ENCODE measurements around the gene GRM3.
"Not testable (repeated sequence)": the region's sequence is repeated elsewhere in the genome, so short reads cannot be mapped to it uniquely, and the experiment has no call there.

Gene GRM3

DNA sequence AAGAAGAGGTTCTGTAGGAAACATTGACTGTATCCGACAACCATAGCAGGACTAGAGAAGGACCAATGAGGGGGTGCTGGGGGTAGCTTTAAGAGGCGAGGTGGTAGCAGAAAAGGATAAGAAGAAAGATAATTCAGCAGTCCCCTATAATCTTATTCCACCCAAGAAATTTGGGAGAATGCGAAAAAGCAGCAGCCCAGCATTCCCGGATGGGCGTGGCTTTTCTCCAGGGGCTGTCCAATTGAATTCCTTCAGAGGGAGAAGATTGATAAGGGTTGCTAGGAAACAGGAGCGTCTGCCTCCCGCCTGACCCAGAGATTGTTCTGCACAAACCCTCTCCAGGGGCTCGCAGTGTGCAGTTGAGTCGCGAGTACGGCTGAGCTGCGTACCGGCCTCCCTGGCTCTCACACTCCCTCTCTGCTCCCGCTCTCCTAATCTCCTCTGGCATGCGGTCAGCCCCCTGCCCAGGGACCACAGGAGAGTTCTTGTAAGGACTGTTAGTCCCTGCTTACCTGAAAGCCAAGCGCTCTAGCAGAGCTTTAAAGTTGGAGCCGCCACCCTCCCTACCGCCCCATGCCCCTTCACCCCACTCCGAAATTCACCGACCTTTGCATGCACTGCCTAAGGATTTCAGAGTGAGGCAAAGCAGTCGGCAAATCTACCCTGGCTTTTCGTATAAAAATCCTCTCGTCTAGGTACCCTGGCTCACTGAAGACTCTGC is at the start of gene GRM3:
Gene GRM3 (plus strand): TSS at position 349 of the 721 bp plus-strand sequence. CDS start 121,237 bp downstream, outside the sequence.
- no peak within 1 kb of the TSS for H3K4me3 Mint-ChIP-seq
- H3K4me1 Mint-ChIP-seq, result no peaks in the 10 kb centered on the region
- no peaks in the 10 kb centered on the region for H3K9me3 Mint-ChIP-seq
- H3K27me3 Mint-ChIP-seq, result peaks cover 21% of the 10 kb centered on the region
- H3K27ac Mint-ChIP-seq, result no peak within 1 kb of the TSS
- no peaks in the 10 kb centered on the region for H3K36me3 Mint-ChIP-seq

DNA sequence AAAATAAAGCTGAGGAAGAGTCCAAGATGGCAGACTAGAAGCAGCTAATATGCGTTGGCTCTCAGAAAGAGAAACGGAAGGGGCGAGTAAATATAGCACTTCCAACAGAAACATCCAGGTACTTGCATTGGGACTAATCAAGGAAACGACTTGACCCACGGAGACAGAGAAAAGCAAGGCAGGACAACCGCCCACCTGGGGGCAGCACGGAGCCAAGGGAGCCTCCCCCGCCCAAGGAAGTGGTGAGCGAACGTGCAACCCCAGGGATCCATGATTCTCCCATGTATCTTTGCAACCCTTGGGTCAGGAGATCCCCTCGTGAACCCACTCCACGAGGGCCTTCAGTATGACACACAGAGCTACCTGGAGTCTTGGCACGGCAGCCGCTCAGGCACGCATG is 45.4 kb upstream of the GRM3 start:
- H3K4me1 Mint-ChIP-seq, result no peaks in the 10 kb centered on the region
- H3K4me3 Mint-ChIP-seq, result no peak overlapping the region
- H3K27ac Mint-ChIP-seq, result no peak overlapping the region
- H3K9me3 Mint-ChIP-seq, result no peaks in the 10 kb centered on the region
- H3K36me3 Mint-ChIP-seq, result no peaks in the 10 kb centered on the region
- no peaks in the 10 kb centered on the region for H3K27me3 Mint-ChIP-seq

GRCh38 chr7:86598721-86599120 is 45.0 kb upstream of the GRM3 start:
- Mint-ChIP-seq H3K4me1 (no peaks in the 10 kb centered on the region), H3K27ac (no peak overlapping the region)

GRCh38 chr7:86600506-86601290 is 43.0 kb upstream of the GRM3 start:
- Mint-ChIP-seq H3K27me3 (no peaks in the 10 kb centered on the region), H3K27ac (no peak overlapping the region), H3K9me3 (no peaks in the 10 kb centered on the region), H3K36me3 (no peaks in the 10 kb centered on the region), H3K4me1 (no peaks in the 10 kb centered on the region), H3K4me3 (no peak overlapping the region)

More at GRCh38 chr7:86598721-86599120, 45.0 kb upstream of the GRM3 start:
- H3K4me3 Mint-ChIP-seq, result no peak overlapping the region
- no peaks in the 10 kb centered on the region for H3K9me3 Mint-ChIP-seq
- H3K36me3 Mint-ChIP-seq, result no peaks in the 10 kb centered on the region
- H3K27me3 Mint-ChIP-seq, result no peaks in the 10 kb centered on the region

DNA sequence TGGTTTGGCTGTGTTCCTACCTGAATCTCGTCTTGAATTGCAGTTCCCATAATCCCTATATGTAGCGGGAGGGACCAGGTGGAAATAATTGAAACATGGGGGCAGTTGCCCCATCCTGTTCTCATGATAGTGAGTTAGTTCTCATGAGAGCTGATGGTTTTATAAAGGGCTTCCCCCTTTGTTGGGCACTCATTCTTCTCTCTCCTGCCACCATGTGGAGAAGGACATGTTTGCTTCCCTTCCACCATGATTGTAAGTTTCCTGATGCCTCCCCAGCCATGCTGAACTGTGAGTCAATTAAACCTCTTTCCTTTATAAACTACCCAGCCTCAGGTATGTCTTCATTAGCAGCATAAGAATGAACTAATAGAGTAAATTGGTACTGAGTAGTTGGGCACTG is 28.0 kb upstream of the GRM3 start:
- not testable (repeated sequence) for H3K27me3 Mint-ChIP-seq, H3K36me3 Mint-ChIP-seq, H3K27ac Mint-ChIP-seq, H3K9me3 Mint-ChIP-seq, H3K4me3 Mint-ChIP-seq, H3K4me1 Mint-ChIP-seq

- no peak overlapping the region for H3K27ac Mint-ChIP-seq
- peaks cover 20% of the 10 kb centered on the region for H3K27me3 Mint-ChIP-seq
- no peaks in the 10 kb centered on the region for H3K4me1 Mint-ChIP-seq
- H3K4me3 Mint-ChIP-seq, result no peak overlapping the region
- H3K36me3 Mint-ChIP-seq, result no peaks in the 10 kb centered on the region
- no peaks in the 10 kb centered on the region for H3K9me3 Mint-ChIP-seq
These were observed 844 bp downstream of the GRM3 start for GRCh38 chr7:86644282-86645224.

DNA sequence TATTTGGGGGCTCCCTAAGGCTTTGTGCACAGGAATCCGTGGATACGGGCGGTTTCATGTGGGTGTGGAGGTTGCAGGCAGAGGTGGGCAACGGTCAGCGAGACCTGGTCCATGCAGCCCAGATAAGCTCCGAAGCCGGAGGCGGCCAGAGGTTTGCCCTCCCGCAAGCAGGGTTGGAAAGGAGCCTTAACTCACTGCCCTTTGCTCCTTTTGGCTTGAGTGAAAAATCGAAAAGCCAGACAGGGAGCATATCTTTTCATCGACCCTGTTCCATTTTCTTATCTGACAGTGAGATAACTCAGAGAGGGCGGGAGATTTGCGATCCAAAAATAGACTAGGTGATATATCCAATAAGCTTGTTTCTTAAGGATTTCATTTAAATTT is 1.5 kb downstream of the GRM3 start:
- H3K4me1 Mint-ChIP-seq, result no peaks in the 10 kb centered on the region
- no peaks in the 10 kb centered on the region for H3K36me3 Mint-ChIP-seq
- no peak overlapping the region for H3K4me3 Mint-ChIP-seq
- no peak overlapping the region for H3K27ac Mint-ChIP-seq
- no peaks in the 10 kb centered on the region for H3K9me3 Mint-ChIP-seq
- peaks cover 20% of the 10 kb centered on the region for H3K27me3 Mint-ChIP-seq

DNA sequence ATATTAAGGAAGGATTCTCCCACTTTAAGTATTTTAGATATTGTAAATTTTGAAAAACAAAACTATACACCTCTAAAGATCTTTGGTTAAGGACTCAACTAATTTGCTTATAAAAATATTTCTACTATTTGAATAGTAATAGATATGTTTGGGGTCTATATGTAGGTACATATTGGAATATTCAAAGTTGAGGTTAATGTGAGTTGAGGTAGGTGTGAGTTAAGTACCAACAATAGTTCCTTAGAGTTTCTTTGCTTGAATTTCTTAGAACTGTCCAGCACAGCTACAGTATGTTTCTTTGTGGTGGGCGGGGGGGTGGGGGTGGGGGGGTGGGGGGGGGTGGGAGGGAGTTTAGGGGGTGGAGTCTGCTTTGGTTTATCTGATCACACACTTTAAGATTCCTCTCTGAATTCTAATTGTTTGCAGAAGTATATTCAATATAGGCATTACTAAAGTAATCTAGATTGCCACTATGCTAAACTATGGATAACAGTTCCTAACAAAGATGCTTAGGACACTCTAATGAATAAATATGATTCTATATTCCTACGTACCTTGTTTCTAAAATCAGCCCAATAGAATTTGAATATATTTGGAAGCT is 2.1 kb downstream of the GRM3 start:
- Mint-ChIP-seq H3K27me3 (peaks cover 20% of the 10 kb centered on the region), H3K4me3 (no peak overlapping the region), H3K27ac (no peak overlapping the region), H3K36me3 (no peaks in the 10 kb centered on the region), H3K9me3 (no peaks in the 10 kb centered on the region), H3K4me1 (no peaks in the 10 kb centered on the region)

- no peaks in the 10 kb centered on the region for H3K36me3 Mint-ChIP-seq
These were observed 3.8 kb downstream of the GRM3 start for GRCh38 chr7:86647385-86648094.

GRCh38 chr7:86648169-86648568 is 4.5 kb downstream of the GRM3 start:
- Mint-ChIP-seq H3K27ac (no peak overlapping the region), H3K36me3 (no peaks in the 10 kb centered on the region), H3K4me3 (no peak overlapping the region), H3K4me1 (no peaks in the 10 kb centered on the region), H3K27me3 (peaks cover 10% of the 10 kb centered on the region), H3K9me3 (no peaks in the 10 kb centered on the region)

More at GRCh38 chr7:86647385-86648094, 3.8 kb downstream of the GRM3 start:
- H3K27ac Mint-ChIP-seq, result no peak overlapping the region
- peaks cover 11% of the 10 kb centered on the region for H3K27me3 Mint-ChIP-seq
- H3K4me3 Mint-ChIP-seq, result no peak overlapping the region
- no peaks in the 10 kb centered on the region for H3K9me3 Mint-ChIP-seq
- H3K4me1 Mint-ChIP-seq, result no peaks in the 10 kb centered on the region

DNA sequence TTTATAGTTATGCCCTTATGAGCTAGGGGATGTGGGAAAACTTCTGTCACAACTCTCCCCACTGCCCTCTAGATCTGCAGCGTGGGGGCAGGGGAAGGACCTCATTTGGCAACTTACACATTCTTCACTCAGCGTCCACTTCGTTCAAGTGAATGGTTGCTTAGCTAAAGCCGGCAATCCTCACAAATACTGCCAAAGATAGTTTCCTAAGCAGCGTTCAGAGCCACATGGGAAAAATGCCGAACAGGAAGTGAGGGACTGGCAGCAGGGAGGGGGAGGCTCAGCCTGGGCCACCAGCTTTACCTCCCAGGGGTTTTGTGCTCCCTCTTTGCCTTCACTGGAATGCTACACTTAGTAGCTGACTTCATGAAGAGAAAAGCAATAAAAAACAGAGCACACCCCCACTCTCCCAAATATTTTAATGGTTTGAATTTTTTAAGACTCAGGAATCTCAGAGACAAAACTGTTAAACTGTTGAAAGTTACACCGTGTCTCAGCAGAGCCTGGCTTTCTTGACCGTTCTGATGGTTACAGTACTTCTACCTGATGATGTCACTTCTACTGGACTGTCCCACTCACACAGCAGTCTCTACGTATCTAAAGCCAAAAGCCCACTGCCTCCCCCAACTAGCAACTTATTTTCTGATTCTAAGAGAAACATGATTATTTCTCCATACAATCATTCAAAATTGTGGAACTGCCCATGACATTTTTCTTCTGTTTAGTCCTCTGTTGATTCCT is 10.4 kb downstream of the GRM3 start:
- H3K36me3 Mint-ChIP-seq, result no peaks in the 10 kb centered on the region
- peaks cover 2% of the 10 kb centered on the region for H3K27me3 Mint-ChIP-seq
- H3K27ac Mint-ChIP-seq, result no peak overlapping the region
- H3K9me3 Mint-ChIP-seq, result no peaks in the 10 kb centered on the region
- H3K4me3 Mint-ChIP-seq, result no peak overlapping the region
- no peaks in the 10 kb centered on the region for H3K4me1 Mint-ChIP-seq

DNA sequence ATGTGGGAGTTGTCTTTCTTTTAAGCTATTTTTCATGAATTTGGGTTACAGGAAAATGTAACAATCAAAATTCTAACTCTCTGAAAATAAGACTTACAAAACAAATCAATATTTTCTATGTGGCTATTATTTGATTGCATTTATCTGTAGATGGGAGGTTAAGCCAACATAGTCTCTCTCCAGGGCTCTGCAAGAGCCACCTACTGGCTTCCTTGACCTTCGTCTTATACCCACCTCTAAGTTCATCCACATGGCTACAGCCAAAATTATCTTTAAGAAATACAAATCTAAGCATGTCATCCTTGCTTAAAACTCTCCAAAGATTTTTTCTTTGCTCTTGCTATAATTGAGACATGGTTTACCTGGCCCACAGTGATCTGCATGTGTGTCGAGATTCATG is 14.2 kb downstream of the GRM3 start:
- Mint-ChIP-seq H3K4me3 (no peak overlapping the region), H3K9me3 (peaks cover 3% of the 10 kb centered on the region), H3K27me3 (peaks cover 2% of the 10 kb centered on the region), H3K4me1 (no peaks in the 10 kb centered on the region), H3K27ac (no peak overlapping the region), H3K36me3 (no peaks in the 10 kb centered on the region)

- H3K4me3 Mint-ChIP-seq, result no peak overlapping the region
- peaks cover 3% of the 10 kb centered on the region for H3K9me3 Mint-ChIP-seq
- no peaks in the 10 kb centered on the region for H3K27me3 Mint-ChIP-seq
- no peaks in the 10 kb centered on the region for H3K36me3 Mint-ChIP-seq
- H3K27ac Mint-ChIP-seq, result no peak overlapping the region
- H3K4me1 Mint-ChIP-seq, result no peaks in the 10 kb centered on the region
These were observed 17.3 kb downstream of the GRM3 start for GRCh38 chr7:86660950-86661462.

- H3K36me3 Mint-ChIP-seq, result no peaks in the 10 kb centered on the region
- H3K4me3 Mint-ChIP-seq, result no peak overlapping the region
- no peaks in the 10 kb centered on the region for H3K27me3 Mint-ChIP-seq
- H3K9me3 Mint-ChIP-seq, result peaks cover 3% of the 10 kb centered on the region
- H3K4me1 Mint-ChIP-seq, result no peaks in the 10 kb centered on the region
- H3K27ac Mint-ChIP-seq, result no peak overlapping the region
These were observed 20.8 kb downstream of the GRM3 start for GRCh38 chr7:86664486-86664885.
